Measurements from ENCODE around the gene RSRC1.

The RSRC1 gene

GRCh38 chr3:158104431-158104921 is 5.4 kb upstream of the RSRC1 start:
- Histone ChIP-seq H3K27ac (ENCODE audit: low read length) (no peak overlapping the region), H3K4me2 (ENCODE audit: insufficient read depth, low read length) (no peak overlapping the region), H3K79me2 (ENCODE audit: insufficient read depth, low read length) (no peaks in the 10 kb centered on the region), H3K27me3 (ENCODE audit: insufficient read depth, low read length, poor library complexity) (peaks cover 11% of the 10 kb centered on the region), H3K9ac (ENCODE audit: low read depth, low read length) (no peak overlapping the region), H3K9me3 (ENCODE audit: insufficient read depth, low read length, severe bottlenecking) (no peaks in the 10 kb centered on the region), H3K36me3 (ENCODE audit: insufficient read depth, low read length) (no peaks in the 10 kb centered on the region), H2AFZ (ENCODE audit: low read depth, low read length) (no peak overlapping the region), H3K4me3 (ENCODE audit: low read depth in 1 of 2, low read length in 2 of 2) (no peak overlapping the region), H4K20me1 (ENCODE audit: insufficient read depth, low read length) (no peaks in the 10 kb centered on the region), H3K4me1 (ENCODE audit: insufficient read depth, low read length) (peaks cover 10% of the 10 kb centered on the region)
- no peak for DNase-seq
- TF ChIP-seq, protein P1, sequence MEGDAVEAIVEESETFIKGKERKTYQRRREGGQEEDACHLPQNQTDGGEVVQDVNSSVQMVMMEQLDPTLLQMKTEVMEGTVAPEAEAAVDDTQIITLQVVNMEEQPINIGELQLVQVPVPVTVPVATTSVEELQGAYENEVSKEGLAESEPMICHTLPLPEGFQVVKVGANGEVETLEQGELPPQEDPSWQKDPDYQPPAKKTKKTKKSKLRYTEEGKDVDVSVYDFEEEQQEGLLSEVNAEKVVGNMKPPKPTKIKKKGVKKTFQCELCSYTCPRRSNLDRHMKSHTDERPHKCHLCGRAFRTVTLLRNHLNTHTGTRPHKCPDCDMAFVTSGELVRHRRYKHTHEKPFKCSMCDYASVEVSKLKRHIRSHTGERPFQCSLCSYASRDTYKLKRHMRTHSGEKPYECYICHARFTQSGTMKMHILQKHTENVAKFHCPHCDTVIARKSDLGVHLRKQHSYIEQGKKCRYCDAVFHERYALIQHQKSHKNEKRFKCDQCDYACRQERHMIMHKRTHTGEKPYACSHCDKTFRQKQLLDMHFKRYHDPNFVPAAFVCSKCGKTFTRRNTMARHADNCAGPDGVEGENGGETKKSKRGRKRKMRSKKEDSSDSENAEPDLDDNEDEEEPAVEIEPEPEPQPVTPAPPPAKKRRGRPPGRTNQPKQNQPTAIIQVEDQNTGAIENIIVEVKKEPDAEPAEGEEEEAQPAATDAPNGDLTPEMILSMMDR (IDR thresholded peaks at IDR 0.05; ENCODE audit: borderline replicate concordance, extremely low read depth, low read length, poor library complexity, severe bottlenecking) = no peak
- ATAC-seq (ENCODE audit: insufficient read depth, low read depth) = no peak

DNA sequence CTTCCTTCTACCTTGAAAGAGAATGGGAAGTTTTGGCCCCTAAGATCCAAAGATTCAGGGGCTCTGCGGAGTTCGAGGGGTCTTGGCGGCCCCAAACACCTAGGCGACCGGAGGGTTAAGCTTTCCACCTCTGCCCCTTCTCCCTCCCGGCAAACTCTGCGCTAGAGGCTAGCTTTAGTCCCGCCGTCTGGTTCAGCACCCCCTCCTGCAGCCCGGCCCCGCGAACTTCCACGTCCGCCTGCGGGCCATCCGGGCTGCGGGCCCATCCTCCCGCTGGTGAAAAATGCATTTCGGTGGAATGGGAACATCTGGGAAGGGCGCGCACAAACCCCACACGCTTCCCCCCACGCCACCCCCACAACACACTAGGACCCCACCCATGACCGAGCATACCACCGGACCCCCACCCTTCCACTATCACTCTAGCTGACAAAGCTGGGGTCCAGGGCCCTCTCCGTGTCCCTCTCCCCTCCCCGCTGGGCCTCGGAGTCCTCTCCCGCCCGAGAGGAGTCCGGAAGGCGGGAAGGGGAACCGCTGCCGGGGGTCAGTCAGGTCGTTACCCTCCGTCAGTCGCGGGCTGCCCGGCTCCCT is 4.7 kb upstream of the RSRC1 start:
- Histone ChIP-seq H3K36me3 (ENCODE audit: insufficient read depth, low read length) (no peaks in the 10 kb centered on the region), H3K79me2 (ENCODE audit: insufficient read depth, low read length) (peaks cover 5% of the 10 kb centered on the region), H3K27me3 (ENCODE audit: insufficient read depth, low read length, poor library complexity) (peaks cover 7% of the 10 kb centered on the region), H3K27ac (ENCODE audit: low read length) (no peak overlapping the region), H3K4me3 (ENCODE audit: low read depth in 1 of 2, low read length in 2 of 2) (no peak overlapping the region), H3K9ac (ENCODE audit: low read depth, low read length) (no peak overlapping the region), H2AFZ (ENCODE audit: low read depth, low read length) (no peak overlapping the region), H3K4me1 (ENCODE audit: insufficient read depth, low read length) (peaks cover 11% of the 10 kb centered on the region), H3K4me2 (ENCODE audit: insufficient read depth, low read length) (no peak overlapping the region), H4K20me1 (ENCODE audit: insufficient read depth, low read length) (no peaks in the 10 kb centered on the region), H3K9me3 (ENCODE audit: insufficient read depth, low read length, severe bottlenecking) (no peaks in the 10 kb centered on the region)
- TF ChIP-seq, protein P1 (IDR thresholded peaks at IDR 0.05; ENCODE audit: borderline replicate concordance, extremely low read depth, low read length, poor library complexity, severe bottlenecking) = no peak
- no peak for TF ChIP-seq EZH2 (IDR thresholded peaks at IDR 0.05; ENCODE audit: borderline replicate concordance, low read depth, low read length, severe bottlenecking)
- ATAC-seq (ENCODE audit: insufficient read depth, low read depth) = no peak
- DNase-seq = no peak

GRCh38 chr3:158105710-158106253 is 4.1 kb upstream of the RSRC1 start:
- Histone ChIP-seq H3K4me1 (ENCODE audit: insufficient read depth, low read length) (peaks cover 12% of the 10 kb centered on the region), H3K27me3 (ENCODE audit: insufficient read depth, low read length, poor library complexity) (peaks cover 4% of the 10 kb centered on the region), H2AFZ (ENCODE audit: low read depth, low read length) (no peak overlapping the region), H3K9ac (ENCODE audit: low read depth, low read length) (no peak overlapping the region), H3K4me3 (ENCODE audit: low read depth in 1 of 2, low read length in 2 of 2) (no peak overlapping the region), H3K4me2 (ENCODE audit: insufficient read depth, low read length) (no peak overlapping the region), H3K79me2 (ENCODE audit: insufficient read depth, low read length) (peaks cover 11% of the 10 kb centered on the region), H4K20me1 (ENCODE audit: insufficient read depth, low read length) (no peaks in the 10 kb centered on the region), H3K36me3 (ENCODE audit: insufficient read depth, low read length) (no peaks in the 10 kb centered on the region), H3K27ac (ENCODE audit: low read length) (no peak overlapping the region), H3K9me3 (ENCODE audit: insufficient read depth, low read length, severe bottlenecking) (no peaks in the 10 kb centered on the region)
- TF ChIP-seq EZH2 (IDR thresholded peaks at IDR 0.05; ENCODE audit: borderline replicate concordance, low read depth, low read length, severe bottlenecking) = no peak
- TF ChIP-seq, protein P1 (IDR thresholded peaks at IDR 0.05; ENCODE audit: borderline replicate concordance, extremely low read depth, low read length, poor library complexity, severe bottlenecking) = no peak
- ATAC-seq (ENCODE audit: insufficient read depth, low read depth) (no peak), DNase-seq (no peak)
